Left lung (tissue), 10 donors: ENCODE data around the gene RSPO4. TPM values are rescaled to one million over a fixed set of nuclear protein-coding genes. Genes with fewer than 3 reads are reported as not detected.

ENCODE experiments used
- ATAC-seq: fragments of 200-7000 bp; cut with Tn5 transposase; one replicate; pipeline ENCODE4 v1.9.1; 2020; ENCODE audit warnings: moderate library complexity
- DNase-seq, 4 donors: peaks; one replicate each; pipeline ENCODE4 v3.0.0-alpha.2; 2013 to 2020
- H3K27ac ChIP-seq, 2 donors: fragments of 200-600 bp; sonication (generic) in 1 of 2; one replicate each; pipeline versions ENCODE4 v1.5.0 to v1.8.0; 2020 to 2021
- H3K27me3 ChIP-seq, 2 donors: fragments of 200-600 bp; sonication (generic) in 1 of 2; one replicate each; pipeline versions ENCODE4 v1.5.0 to v1.8.0; 2020 to 2021
- H3K36me3 ChIP-seq, 2 donors: fragments of 200-600 bp; sonication (generic) in 1 of 2; one replicate each; pipeline versions ENCODE4 v1.5.0 to v1.8.0; 2020 to 2021
- H3K4me1 ChIP-seq, 2 donors: fragments of 200-600 bp; one replicate each; pipeline ENCODE4 v1.8.0; 2021
- H3K4me3 ChIP-seq, 2 donors: fragments of 200-600 bp; sonication (generic) in 1 of 2; one replicate each; pipeline versions ENCODE4 v1.5.0 to v1.8.0; 2020 to 2021; ENCODE audit warnings: mild to moderate bottlenecking in 1 of 2
- H3K9me3 ChIP-seq, 2 donors: fragments of 200-600 bp; sonication (generic) in 1 of 2; one replicate each; pipeline versions ENCODE4 v1.5.0 to v1.8.0; 2020 to 2021
- intact Hi-C, 2 donors: fragments of 100-400 bp; cut with DNase I; formaldehyde crosslinking; loops; one replicate each; pipeline versions ENCODE4 v1.11.2 to v1.14.2; 2022
- polyA plus RNA-seq, 6 donors: library from polyadenylated mRNA; unstranded; fragments of 120-200 nt; gene quantifications; one replicate each; pipeline ENCODE4 v1.2.1, GENCODE V29; 2013; ENCODE audit not compliant: insufficient read length in 6 of 6
- total RNA-seq, 2 donors: library from RNA; stranded (reverse); fragmentation: NEBNext Ultra II Directional; extraction: Animal tissue kit (Norgen Biotek cat#: 25700); gene quantifications; one replicate each; pipeline ENCODE4 v1.2.1, GENCODE V29; 2021
- TF ChIP-seq, protein P1 (sequence below), 2 donors: fragments of 200-600 bp; sonication (generic) in 1 of 2; IDR thresholded peaks; one replicate each; pipeline versions ENCODE4 v1.5.0 to v1.8.0; 2021; ENCODE audit warnings: antibody characterized with exemption in 2 of 2
- donor health status: DM: no; HTN: yes; CAD: no.
- donor health status: DM: no; HTN: no; CAD: no.

RSPO4 gene
- total and polyA plus RNA-seq, 8 donors, result 2.2 to 6.1 (median 3.4) TPM

- Histone ChIP-seq H3K4me3 (no peak overlapping the region), H3K9me3 (no peaks in the 10 kb centered on the region), H3K4me1 (no peaks in the 10 kb centered on the region), H3K27ac (no peak overlapping the region), H3K36me3 (no peaks in the 10 kb centered on the region), H3K27me3 (peaks cover 0 to 31% of the 10 kb centered on the region in 2 donors)
- TF ChIP-seq, protein P1, sequence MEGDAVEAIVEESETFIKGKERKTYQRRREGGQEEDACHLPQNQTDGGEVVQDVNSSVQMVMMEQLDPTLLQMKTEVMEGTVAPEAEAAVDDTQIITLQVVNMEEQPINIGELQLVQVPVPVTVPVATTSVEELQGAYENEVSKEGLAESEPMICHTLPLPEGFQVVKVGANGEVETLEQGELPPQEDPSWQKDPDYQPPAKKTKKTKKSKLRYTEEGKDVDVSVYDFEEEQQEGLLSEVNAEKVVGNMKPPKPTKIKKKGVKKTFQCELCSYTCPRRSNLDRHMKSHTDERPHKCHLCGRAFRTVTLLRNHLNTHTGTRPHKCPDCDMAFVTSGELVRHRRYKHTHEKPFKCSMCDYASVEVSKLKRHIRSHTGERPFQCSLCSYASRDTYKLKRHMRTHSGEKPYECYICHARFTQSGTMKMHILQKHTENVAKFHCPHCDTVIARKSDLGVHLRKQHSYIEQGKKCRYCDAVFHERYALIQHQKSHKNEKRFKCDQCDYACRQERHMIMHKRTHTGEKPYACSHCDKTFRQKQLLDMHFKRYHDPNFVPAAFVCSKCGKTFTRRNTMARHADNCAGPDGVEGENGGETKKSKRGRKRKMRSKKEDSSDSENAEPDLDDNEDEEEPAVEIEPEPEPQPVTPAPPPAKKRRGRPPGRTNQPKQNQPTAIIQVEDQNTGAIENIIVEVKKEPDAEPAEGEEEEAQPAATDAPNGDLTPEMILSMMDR (IDR thresholded peaks at IDR 0.05), result no peak
- DNase-seq (no peak), ATAC-seq (no peak)
- intact Hi-C loops, result no loop called here
Measured at GRCh38 chr20:913306-913849, 88.7 kb downstream of the RSPO4 start.

- intact Hi-C loops, result no loop called here
- ATAC-seq, result no peak
- no peak for DNase-seq
Measured at GRCh38 chr20:911882-912600, 90.1 kb downstream of the RSPO4 start.

GRCh38 chr20:910870-911770, 91.0 kb downstream of the RSPO4 start:
- intact Hi-C loops, result no loop called here
- Histone ChIP-seq H3K36me3 (no peaks in the 10 kb centered on the region), H3K4me3 (no peak overlapping the region), H3K4me1 (peaks cover 0 to 8% of the 10 kb centered on the region in 2 donors), H3K27ac (peak overlapping the region in 1 of 2 donors; percentile 3), H3K9me3 (no peaks in the 10 kb centered on the region), H3K27me3 (peaks cover 0 to 23% of the 10 kb centered on the region in 2 donors)
- TF ChIP-seq, protein P1 (IDR thresholded peaks at IDR 0.05), result no peak
- ATAC-seq (peak; percentile 27), DNase-seq (peak in 1 of 4 donors; percentile 24)

More at GRCh38 chr20:911882-912600, 90.1 kb downstream of the RSPO4 start:
- H3K27ac ChIP-seq, result no peak overlapping the region
- TF ChIP-seq, protein P1 (IDR thresholded peaks at IDR 0.05), result no peak
- H3K9me3 ChIP-seq, result no peaks in the 10 kb centered on the region
- H3K4me1 ChIP-seq, result peaks cover 0 to under 1% of the 10 kb centered on the region in 2 donors
- H3K27me3 ChIP-seq, result peaks cover 0 to 29% of the 10 kb centered on the region in 2 donors
- H3K36me3 ChIP-seq, result no peaks in the 10 kb centered on the region
- H3K4me3 ChIP-seq, result no peak overlapping the region

GRCh38 chr20:910132-910869, 91.8 kb downstream of the RSPO4 start:
- H3K27ac ChIP-seq, result peak overlapping the region in 1 of 2 donors; percentile 3
- DNase-seq, result no peak

More at GRCh38 chr20:910132-910869, 91.8 kb downstream of the RSPO4 start:
- Histone ChIP-seq H3K27me3 (peaks cover 0 to 16% of the 10 kb centered on the region in 2 donors), H3K4me1 (peaks cover 0 to 15% of the 10 kb centered on the region in 2 donors), H3K4me3 (no peak overlapping the region), H3K36me3 (no peaks in the 10 kb centered on the region), H3K9me3 (no peaks in the 10 kb centered on the region)
- intact Hi-C loops, result no loop called here
- TF ChIP-seq, protein P1 (IDR thresholded peaks at IDR 0.05), result no peak
- ATAC-seq, result no peak
